ENCODE results near the gene TRAF3IP3.

DNA sequence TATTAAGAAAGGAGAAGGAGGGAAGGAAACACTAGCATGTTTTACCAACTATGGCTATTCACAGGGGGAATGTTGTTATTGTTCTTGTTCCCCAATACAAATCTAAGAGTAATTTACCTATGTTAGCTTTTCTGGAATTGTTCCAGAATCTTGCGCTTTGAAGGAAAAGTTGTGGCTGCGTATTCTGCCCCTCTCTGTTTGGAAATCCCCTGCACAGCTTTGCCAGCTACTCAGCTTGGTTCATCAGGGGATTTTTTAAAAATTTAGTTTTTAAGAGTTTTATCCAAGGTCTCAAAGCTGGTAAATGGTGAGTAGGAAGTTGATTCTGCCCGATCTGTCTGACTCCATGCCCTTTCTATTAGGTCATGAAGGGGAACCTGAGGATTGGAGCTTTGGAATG, 59.6 kb downstream of the TRAF3IP3 start:
- TF ChIP-seq, protein P1, sequence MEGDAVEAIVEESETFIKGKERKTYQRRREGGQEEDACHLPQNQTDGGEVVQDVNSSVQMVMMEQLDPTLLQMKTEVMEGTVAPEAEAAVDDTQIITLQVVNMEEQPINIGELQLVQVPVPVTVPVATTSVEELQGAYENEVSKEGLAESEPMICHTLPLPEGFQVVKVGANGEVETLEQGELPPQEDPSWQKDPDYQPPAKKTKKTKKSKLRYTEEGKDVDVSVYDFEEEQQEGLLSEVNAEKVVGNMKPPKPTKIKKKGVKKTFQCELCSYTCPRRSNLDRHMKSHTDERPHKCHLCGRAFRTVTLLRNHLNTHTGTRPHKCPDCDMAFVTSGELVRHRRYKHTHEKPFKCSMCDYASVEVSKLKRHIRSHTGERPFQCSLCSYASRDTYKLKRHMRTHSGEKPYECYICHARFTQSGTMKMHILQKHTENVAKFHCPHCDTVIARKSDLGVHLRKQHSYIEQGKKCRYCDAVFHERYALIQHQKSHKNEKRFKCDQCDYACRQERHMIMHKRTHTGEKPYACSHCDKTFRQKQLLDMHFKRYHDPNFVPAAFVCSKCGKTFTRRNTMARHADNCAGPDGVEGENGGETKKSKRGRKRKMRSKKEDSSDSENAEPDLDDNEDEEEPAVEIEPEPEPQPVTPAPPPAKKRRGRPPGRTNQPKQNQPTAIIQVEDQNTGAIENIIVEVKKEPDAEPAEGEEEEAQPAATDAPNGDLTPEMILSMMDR (IDR thresholded peaks at IDR 0.05; ENCODE audit: poor library complexity), result no peak
- TF ChIP-seq EZH2 (IDR thresholded peaks at IDR 0.05; ENCODE audit: borderline replicate concordance) (no peak), EZH2phosphoT487 (IDR thresholded peaks at IDR 0.05; ENCODE audit: low read depth, severe bottlenecking, unreplicated experiment) (no peak)

All from hepatocyte (in vitro differentiated cells).